OCI-LY7 (cell line): Measurements from ENCODE around the gene NCAM2. TPM values are rescaled to one million over a fixed set of nuclear protein-coding genes. Genes with fewer than 3 reads are reported as not detected.

Experiments
- BruUV-seq: library from RNA; stranded (reverse); fragments of 400-500 nt; replicated peaks from 2 replicates; lab custom pipeline; 2021; lab: Mats Ljungman, UMichigan
- CTCF ChIA-PET: fragments of 300-600 bp; sonication (Branson Sonifier 250); formaldehyde crosslinking; loops from one replicate; lab custom pipeline; 2022; ENCODE audit warnings: antibody characterized with exemption; ENCODE audit not compliant: unreplicated experiment; lab: Charles Lee
- POLR2A ChIA-PET: fragments of 300-600 bp; sonication (Branson Sonifier 250); formaldehyde crosslinking; loops from one replicate; lab custom pipeline; 2022; ENCODE audit warnings: antibody characterized with exemption; lab: Charles Lee
- DNase-seq: peaks from one replicate; pipeline ENCODE4 v3.0.0-alpha.2; 2015; ENCODE audit warnings: low spot score
- H2AFZ ChIP-seq: fragments of 200-600 bp; sonication (generic), shearing (Covaris generic); 2 replicates; pipeline ENCODE4 v1.6.1; 2014; ENCODE audit warnings: mild to moderate bottlenecking, antibody characterized with exemption, low read length, moderate library complexity
- H3K27ac ChIP-seq: fragments of 200-600 bp; sonication (generic); 2 replicates; pipeline ENCODE4 v1.5.1; 2014; ENCODE audit warnings: mixed run types, low read depth, mild to moderate bottlenecking, moderate library complexity, low read length, inconsistent platforms; ENCODE audit not compliant: poor library complexity, severe bottlenecking
- H3K36me3 ChIP-seq: fragments of 200-600 bp; sonication (generic); 2 replicates; pipeline ENCODE4 v1.6.1; 2014; ENCODE audit warnings: mild to moderate bottlenecking, antibody characterized with exemption, low read length, moderate library complexity, mixed read lengths; ENCODE audit not compliant: insufficient read depth
- H3K4me1 ChIP-seq: fragments of 200-600 bp; sonication (generic); 2 replicates; pipeline ENCODE4 v1.5.1; 2014; ENCODE audit warnings: mild to moderate bottlenecking, low read length; ENCODE audit not compliant: insufficient read depth, poor library complexity, severe bottlenecking
- H3K4me2 ChIP-seq: fragments of 200-600 bp; sonication (generic); 2 replicates; pipeline ENCODE4 v1.6.1; 2014; ENCODE audit warnings: mild to moderate bottlenecking, low read length
- H3K4me3 ChIP-seq: fragments of 200-600 bp; sonication (generic); 2 replicates; pipeline ENCODE4 v1.5.1; 2014; ENCODE audit warnings: mild to moderate bottlenecking, low read depth, low read length; ENCODE audit not compliant: poor library complexity, severe bottlenecking
- H3K79me2 ChIP-seq: fragments of 200-600 bp; sonication (generic); 2 replicates; pipeline ENCODE4 v1.6.1; 2016; ENCODE audit warnings: low read depth, mild to moderate bottlenecking, low read length, moderate library complexity, mixed read lengths; ENCODE audit not compliant: insufficient read depth
- H3K9me2 ChIP-seq: fragments of 200-600 bp; sonication (generic); 2 replicates; pipeline ENCODE4 v1.6.1; 2016; ENCODE audit warnings: mild to moderate bottlenecking, low read length, mixed read lengths; ENCODE audit not compliant: insufficient read depth
- H3K9me3 ChIP-seq: fragments of 200-600 bp; sonication (generic); 2 replicates; pipeline ENCODE4 v1.6.1; 2014; ENCODE audit warnings: mild to moderate bottlenecking, mixed run types, low read length, mixed read lengths
- H4K20me1 ChIP-seq: fragments of 200-600 bp; sonication (generic); 2 replicates; pipeline ENCODE4 v1.6.1; 2014; ENCODE audit warnings: mild to moderate bottlenecking, antibody characterized with exemption, low read length, moderate library complexity, mixed read lengths; ENCODE audit not compliant: insufficient read depth
- CTCF ChIP-seq: fragments of 200-600 bp; sonication (generic); conservative IDR thresholded peaks from 2 replicates; pipeline ENCODE4 v1.5.1; 2014; ENCODE audit warnings: mild to moderate bottlenecking, antibody characterized with exemption, low read length, moderate library complexity, mixed read lengths
- EZH2phosphoT487 ChIP-seq: fragments of 200-600 bp; sonication (generic); IDR thresholded peaks from 2 replicates; pipeline ENCODE4 v1.6.1; 2018; ENCODE audit warnings: low read depth, borderline replicate concordance, mild to moderate bottlenecking, mixed run types, antibody characterized with exemption, low read length, moderate library complexity, mixed read lengths
- intact Hi-C: fragments of 100-400 bp; cut with micrococcal nuclease; formaldehyde crosslinking; loops from one replicate; pipeline ENCODE4 v1.10.0; 2022; ENCODE audit not compliant: unreplicated experiment
- total RNA-seq, 2 experiments: library from RNA; depleted of rRNA in 1 of 2; stranded (reverse); fragments of >200 nt in 1 of 2; shearing (Covaris generic) in 1 of 2; gene quantifications; 2 replicates each; pipeline ENCODE4 v1.2.3, GENCODE V29; 2014 to 2022

Gene NCAM2
- total RNA-seq, 2 experiments from 2014 or later = not detected

DNA sequence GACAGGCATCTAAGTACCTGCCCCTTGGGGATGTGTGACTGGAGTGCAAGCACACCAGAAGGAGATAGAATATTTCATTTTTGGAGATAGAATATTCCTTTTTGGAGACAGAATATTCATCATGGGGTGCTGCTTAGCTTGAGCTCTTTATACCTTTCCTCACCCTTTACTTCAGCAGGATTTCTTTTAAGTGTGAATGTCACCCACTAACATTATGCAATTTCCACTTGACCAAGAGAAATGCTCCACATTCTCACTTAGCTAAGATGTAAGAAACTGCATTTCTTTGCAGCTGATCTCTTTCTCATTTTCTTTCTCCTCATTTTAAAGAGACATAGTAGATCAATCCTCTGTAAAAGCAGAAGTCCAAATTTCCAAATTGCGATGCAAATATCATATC is 436.7 kb downstream of the NCAM2 start:
- no peak for TF ChIP-seq EZH2phosphoT487
- Histone ChIP-seq H2AFZ (no peak overlapping the region), H3K79me2 (no peaks in the 10 kb centered on the region), H3K4me1 (no peaks in the 10 kb centered on the region), H3K9me3 (peaks cover 22% of the 10 kb centered on the region; the same call in 1 of the 2 replicates), H3K9me2 (no peaks in the 10 kb centered on the region), H3K4me2 (no peak overlapping the region), H3K4me3 (no peak overlapping the region), H4K20me1 (no peaks in the 10 kb centered on the region), H3K36me3 (no peaks in the 10 kb centered on the region), H3K27ac (no peak overlapping the region)
- ChIA-PET POLR2A (no interaction called here), CTCF (no interaction called here)
- intact Hi-C loops = no loop called here
- no peak for DNase-seq
- no TSS peak for BruUV-seq

DNA sequence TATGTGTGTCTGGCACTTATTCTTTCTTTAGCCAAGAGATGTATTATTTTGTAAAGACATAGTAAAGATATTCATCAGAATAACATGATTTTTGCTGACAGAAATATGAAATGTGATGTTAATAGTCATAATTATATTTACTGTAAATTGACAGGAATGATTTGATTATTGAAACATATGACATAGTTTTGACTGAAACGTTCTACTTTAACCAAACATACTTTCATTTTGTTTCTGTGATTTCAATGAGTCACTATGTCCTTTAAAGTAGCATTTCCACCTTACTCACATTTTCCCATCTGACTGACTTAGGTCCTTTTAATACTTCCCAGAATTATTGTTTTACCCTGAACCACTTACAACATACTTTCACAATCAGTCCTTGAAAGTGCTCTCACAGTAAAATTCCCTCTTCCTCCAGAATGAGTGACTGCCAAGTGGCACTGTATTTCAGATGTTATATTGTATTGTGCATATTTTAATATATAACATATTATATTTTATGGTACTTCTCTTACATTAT is 437.9 kb downstream of the NCAM2 start:
- Histone ChIP-seq H3K9me2 (no peaks in the 10 kb centered on the region), H2AFZ (no peak overlapping the region), H3K4me1 (no peaks in the 10 kb centered on the region), H3K9me3 (peaks cover 22% of the 10 kb centered on the region; the same call in 1 of the 2 replicates), H3K27ac (no peak overlapping the region), H4K20me1 (no peaks in the 10 kb centered on the region), H3K79me2 (no peaks in the 10 kb centered on the region), H3K4me3 (no peak overlapping the region), H3K4me2 (no peak overlapping the region), H3K36me3 (no peaks in the 10 kb centered on the region)
- POLR2A ChIA-PET = no interaction called here
- TF ChIP-seq EZH2phosphoT487 = no peak
- TF ChIP-seq CTCF = no peak
- intact Hi-C loops = no loop called here
- no TSS peak for BruUV-seq
- CTCF ChIA-PET = no interaction called here
- no peak for DNase-seq

- ChIA-PET POLR2A (no interaction called here), CTCF (no interaction called here)
- Histone ChIP-seq H3K79me2 (no peaks in the 10 kb centered on the region), H2AFZ (no peak overlapping the region), H3K4me2 (no peak overlapping the region), H3K9me2 (no peaks in the 10 kb centered on the region), H4K20me1 (no peaks in the 10 kb centered on the region), H3K9me3 (peaks cover 14% of the 10 kb centered on the region; the same call in 1 of the 2 replicates), H3K4me3 (no peak overlapping the region), H3K27ac (no peak overlapping the region), H3K4me1 (no peaks in the 10 kb centered on the region), H3K36me3 (no peaks in the 10 kb centered on the region)
- no peak for DNase-seq
- intact Hi-C loops = no loop called here
- TF ChIP-seq EZH2phosphoT487 = no peak
- no peak for TF ChIP-seq CTCF
- BruUV-seq = no TSS peak
Measured at GRCh38 chr21:21439761-21440160, 441.6 kb downstream of the NCAM2 start.
